ENCODE data around the gene ALKAL2.

Gene ALKAL2

DNA sequence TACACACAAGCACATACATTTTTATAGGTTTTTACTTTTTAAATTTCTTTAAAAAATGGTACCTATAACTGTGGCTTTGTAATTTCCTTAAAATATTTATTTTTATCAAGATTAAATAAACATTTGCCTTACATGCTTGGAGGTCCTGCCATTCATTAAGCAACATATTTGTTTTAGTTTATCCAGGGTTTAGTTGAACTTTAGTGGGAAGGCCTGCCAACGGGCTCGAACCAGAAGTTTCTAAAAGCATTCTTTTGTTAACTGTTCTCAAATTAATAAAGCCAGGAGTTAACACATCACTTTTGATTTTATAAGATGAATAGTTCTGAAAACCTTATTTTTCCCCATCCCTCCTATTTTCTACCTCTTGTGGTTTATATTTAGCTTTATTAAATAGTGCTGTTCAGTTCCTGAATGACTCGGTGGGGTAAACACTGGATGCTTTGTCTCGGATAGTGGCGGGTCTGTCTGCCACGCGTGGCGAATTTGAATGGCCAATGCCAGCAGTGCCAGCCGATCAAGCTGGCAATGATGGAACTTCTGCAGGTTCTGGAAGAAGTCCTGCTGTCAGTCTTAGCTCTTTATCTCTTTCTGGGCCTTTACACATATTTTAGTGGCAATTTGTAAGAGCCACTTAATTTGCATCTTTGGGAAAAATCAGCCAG is 56.2 kb downstream of the ALKAL2 start:
- TF ChIP-seq, protein P1, sequence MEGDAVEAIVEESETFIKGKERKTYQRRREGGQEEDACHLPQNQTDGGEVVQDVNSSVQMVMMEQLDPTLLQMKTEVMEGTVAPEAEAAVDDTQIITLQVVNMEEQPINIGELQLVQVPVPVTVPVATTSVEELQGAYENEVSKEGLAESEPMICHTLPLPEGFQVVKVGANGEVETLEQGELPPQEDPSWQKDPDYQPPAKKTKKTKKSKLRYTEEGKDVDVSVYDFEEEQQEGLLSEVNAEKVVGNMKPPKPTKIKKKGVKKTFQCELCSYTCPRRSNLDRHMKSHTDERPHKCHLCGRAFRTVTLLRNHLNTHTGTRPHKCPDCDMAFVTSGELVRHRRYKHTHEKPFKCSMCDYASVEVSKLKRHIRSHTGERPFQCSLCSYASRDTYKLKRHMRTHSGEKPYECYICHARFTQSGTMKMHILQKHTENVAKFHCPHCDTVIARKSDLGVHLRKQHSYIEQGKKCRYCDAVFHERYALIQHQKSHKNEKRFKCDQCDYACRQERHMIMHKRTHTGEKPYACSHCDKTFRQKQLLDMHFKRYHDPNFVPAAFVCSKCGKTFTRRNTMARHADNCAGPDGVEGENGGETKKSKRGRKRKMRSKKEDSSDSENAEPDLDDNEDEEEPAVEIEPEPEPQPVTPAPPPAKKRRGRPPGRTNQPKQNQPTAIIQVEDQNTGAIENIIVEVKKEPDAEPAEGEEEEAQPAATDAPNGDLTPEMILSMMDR (IDR thresholded peaks at IDR 0.05; ENCODE audit: low read depth, low read length), result no peak
- no peak overlapping the region for H3K4me3 ChIP-seq (ENCODE audit: low read depth, low read length)

Measured in WI38 (cell line).